CD14-positive monocyte (primary cell): ENCODE results near the gene EML1. TPM values are rescaled to one million over a fixed set of nuclear protein-coding genes. Genes with fewer than 3 reads are reported as not detected.

Experiments used
- DNase-seq, 3 donors: peaks; one replicate each; pipeline ENCODE4 v3.0.0-alpha.2; 2011 to 2022
- H2AFZ ChIP-seq: 2 replicates; pipeline ENCODE4 v1.6.0; 2012; ENCODE audit warnings: mild to moderate bottlenecking, low read depth, low read length, inconsistent platforms; ENCODE audit not compliant: insufficient read depth, poor library complexity, severe bottlenecking
- H3K27ac ChIP-seq, 2 donors: 1 replicate in 1 of 2; 2 replicates in 1 of 2; pipeline ENCODE4 v1.5.1; 2012 to 2013; ENCODE audit warnings: low read length in 2 of 2, control low read depth in 1 of 2, inconsistent platforms in 1 of 2, low read depth in 1 of 2, mild to moderate bottlenecking in 1 of 2
- H3K27me3 ChIP-seq, 2 donors: one replicate each; pipeline versions ENCODE4 v1.6.0 to v1.6.1; 2011 to 2013; ENCODE audit warnings: low read length in 2 of 2; ENCODE audit not compliant: control insufficient read depth in 2 of 2, insufficient read depth in 2 of 2
- H3K36me3 ChIP-seq, 2 donors: replicated peaks in 1 of 2; 1 replicate in 1 of 2; 2 replicates in 1 of 2; pipeline versions ENCODE4 v1.5.1 to v1.6.1; 2012 to 2013; ENCODE audit warnings: low read length in 2 of 2, control low read depth in 1 of 2, inconsistent platforms in 1 of 2, mild to moderate bottlenecking in 1 of 2; ENCODE audit not compliant: insufficient read depth in 2 of 2, control insufficient read depth in 1 of 2
- H3K4me1 ChIP-seq, 2 donors: 1 replicate in 1 of 2; 2 replicates in 1 of 2; pipeline versions ENCODE4 v1.5.1 to v1.6.1; 2012 to 2013; ENCODE audit warnings: low read length in 2 of 2, control low read depth in 1 of 2, inconsistent platforms in 1 of 2, mild to moderate bottlenecking in 1 of 2, moderate library complexity in 1 of 2; ENCODE audit not compliant: insufficient read depth in 2 of 2, control insufficient read depth in 1 of 2
- H3K4me2 ChIP-seq: replicated peaks from 2 replicates; pipeline ENCODE3; 2012; ENCODE audit warnings: low read length, moderate library complexity, mild to moderate bottlenecking; ENCODE audit not compliant: poor library complexity, severe bottlenecking; ENCODE audit errors: extremely low read depth
- H3K4me3 ChIP-seq, 3 experiments: fragments of 200-600 bp in 1 of 3; sonication (generic) in 1 of 3; replicated peaks in 1 of 3; 1 replicate in 2 of 3; 2 replicates in 1 of 3; pipeline ENCODE4 v1.5.1; 2011 to 2013; ENCODE audit warnings: low read length in 3 of 3, mild to moderate bottlenecking in 3 of 3, control low read depth in 2 of 3, low read depth in 2 of 3, inconsistent platforms in 1 of 3, moderate library complexity in 1 of 3
- H3K79me2 ChIP-seq: 2 replicates; pipeline ENCODE4 v1.6.0; 2012; ENCODE audit warnings: mild to moderate bottlenecking, control low read depth, inconsistent platforms, low read length, moderate library complexity; ENCODE audit not compliant: insufficient read depth
- H3K9ac ChIP-seq: 2 replicates; pipeline ENCODE4 v1.6.0; 2017; ENCODE audit warnings: low read length, mild to moderate bottlenecking; ENCODE audit not compliant: insufficient read depth, poor library complexity, severe bottlenecking
- H3K9me3 ChIP-seq, 2 donors: replicated peaks in 1 of 2; 1 replicate in 1 of 2; 2 replicates in 1 of 2; pipeline versions ENCODE4 v1.5.1 to v1.6.1; 2012 to 2013; ENCODE audit warnings: low read length in 2 of 2, control low read depth in 1 of 2; ENCODE audit not compliant: control insufficient read depth in 1 of 2, insufficient read depth in 1 of 2
- H4K20me1 ChIP-seq: 2 replicates; pipeline ENCODE4 v1.6.0; 2012; ENCODE audit warnings: mild to moderate bottlenecking, low read length, control low read depth, moderate library complexity; ENCODE audit not compliant: insufficient read depth
- H3K27ac Mint-ChIP-seq, 7 donors: one replicate each; pipeline ENCODE4 v1.8.0; 2020; ENCODE audit warnings: mild to moderate bottlenecking in 7 of 7, mixed read lengths in 7 of 7, moderate library complexity in 6 of 7, inconsistent platforms in 2 of 7
- H3K27me3 Mint-ChIP-seq, 3 donors: one replicate each; pipeline ENCODE4 v1.8.0; 2021 to 2022; ENCODE audit warnings: low read depth in 3 of 3, mild to moderate bottlenecking in 3 of 3, mixed read lengths in 3 of 3, moderate library complexity in 3 of 3, inconsistent platforms in 1 of 3
- H3K36me3 Mint-ChIP-seq, 2 donors: one replicate each; pipeline ENCODE4 v1.8.0; 2020; ENCODE audit warnings: mixed read lengths in 2 of 2, inconsistent platforms in 1 of 2, mild to moderate bottlenecking in 1 of 2
- H3K4me1 Mint-ChIP-seq: one replicate; pipeline ENCODE4 v1.8.0; 2020; ENCODE audit warnings: mild to moderate bottlenecking, mixed read lengths
- H3K4me3 Mint-ChIP-seq, 2 donors: one replicate each; pipeline ENCODE4 v1.8.0; 2020; ENCODE audit warnings: mild to moderate bottlenecking in 2 of 2, mixed read lengths in 2 of 2, moderate library complexity in 1 of 2
- H3K9me3 Mint-ChIP-seq, 7 donors: one replicate each; pipeline ENCODE4 v1.8.0; 2020 to 2022; ENCODE audit warnings: mixed read lengths in 7 of 7, mild to moderate bottlenecking in 6 of 7, moderate library complexity in 6 of 7, inconsistent platforms in 2 of 7
- CTCF ChIP-seq: fragments of 200-600 bp; IDR thresholded peaks from one replicate; pipeline ENCODE4 v1.8.0; 2022; ENCODE audit warnings: antibody characterized with exemption, mild to moderate bottlenecking
- WGBS: methylation state at CpG from one replicate; pipeline ENCODE4 v1.1.5; 2013; ENCODE audit warnings: missing lambda C conversion rate; ENCODE audit not compliant: insufficient coverage; 5-methylcytosine and 5-hydroxymethylcytosine counted together
- intact Hi-C, 2 donors: fragments of 100-400 bp; cut with micrococcal nuclease; formaldehyde crosslinking; loops; one replicate each; pipeline versions ENCODE4 v1.15.0 to v1.15.1; 2023
- polyA plus RNA-seq, 3 donors: library from polyadenylated mRNA; depleted of rRNA in 1 of 3; unstranded in 2 of 3; stranded (reverse) in 1 of 3; fragments of 300-500 nt in 2 of 3; fragments of >200 nt in 1 of 3; fragmentation: Illumina TruSeq in 2 of 3; gene quantifications; 1 replicate in 2 of 3; 2 replicates in 1 of 3; pipeline ENCODE4 v1.2.3, GENCODE V29; 2012 to 2021

The EML1 gene
- polyA plus RNA-seq, 3 donors, result not detected

- Histone ChIP-seq H3K9ac (no peak overlapping the region), H2AFZ (no peak overlapping the region), H3K27ac (no peak overlapping the region), H3K27me3 (no peaks in the 10 kb centered on the region), H4K20me1 (no peaks in the 10 kb centered on the region), H3K36me3 (no peaks in the 10 kb centered on the region), H3K9me3 (no peaks in the 10 kb centered on the region), H3K4me3 (no peak overlapping the region), H3K79me2 (no peaks in the 10 kb centered on the region), H3K4me2 (no peak overlapping the region), H3K4me1 (no peaks in the 10 kb centered on the region)
- H3K36me3 Mint-ChIP-seq, result no peaks in the 10 kb centered on the region
- intact Hi-C loops, result no loop called here
- no peaks in the 10 kb centered on the region for H3K4me1 Mint-ChIP-seq
- H3K27me3 Mint-ChIP-seq, result peaks cover 6 to 20% (median 14%) of the 10 kb centered on the region in 3 donors
- no peak for DNase-seq
- no peak overlapping the region for H3K4me3 Mint-ChIP-seq
- TF ChIP-seq CTCF, result no peak
- H3K27ac Mint-ChIP-seq, result no peak overlapping the region
- WGBS, result 95% methylated on average over 4 of the region's 6 CpGs
- peaks cover 0 to 3% (median 2%) of the 10 kb centered on the region in 7 donors for H3K9me3 Mint-ChIP-seq
Observed at GRCh38 chr14:99929601-99930000, 136.4 kb downstream of the EML1 start.

GRCh38 chr14:99930420-99931274 is 137.4 kb downstream of the EML1 start:
- Mint-ChIP-seq H3K27me3 (peaks cover 5 to 17% (median 11%) of the 10 kb centered on the region in 3 donors), H3K9me3 (peaks cover 0 to 3% (median 2%) of the 10 kb centered on the region in 7 donors), H3K36me3 (no peaks in the 10 kb centered on the region), H3K4me1 (no peaks in the 10 kb centered on the region), H3K4me3 (no peak overlapping the region), H3K27ac (no peak overlapping the region)
- no peak for DNase-seq
- no peak overlapping the region for H3K9ac ChIP-seq
- no peak for TF ChIP-seq CTCF
- no peaks in the 10 kb centered on the region for H3K79me2 ChIP-seq
- intact Hi-C loops, result no loop called here
- H3K4me1 ChIP-seq, result no peaks in the 10 kb centered on the region
- no peaks in the 10 kb centered on the region for H3K36me3 ChIP-seq
- H3K4me3 ChIP-seq, result no peak overlapping the region
- H3K27ac ChIP-seq, result no peak overlapping the region
- WGBS, result 89% methylated on average over 2 of the region's 6 CpGs
- no peak overlapping the region for H3K4me2 ChIP-seq
- H2AFZ ChIP-seq, result no peak overlapping the region
- H3K27me3 ChIP-seq, result no peaks in the 10 kb centered on the region
- no peaks in the 10 kb centered on the region for H3K9me3 ChIP-seq
- no peaks in the 10 kb centered on the region for H4K20me1 ChIP-seq
